ENCODE results near the gene INHA.

INHA gene

DNA sequence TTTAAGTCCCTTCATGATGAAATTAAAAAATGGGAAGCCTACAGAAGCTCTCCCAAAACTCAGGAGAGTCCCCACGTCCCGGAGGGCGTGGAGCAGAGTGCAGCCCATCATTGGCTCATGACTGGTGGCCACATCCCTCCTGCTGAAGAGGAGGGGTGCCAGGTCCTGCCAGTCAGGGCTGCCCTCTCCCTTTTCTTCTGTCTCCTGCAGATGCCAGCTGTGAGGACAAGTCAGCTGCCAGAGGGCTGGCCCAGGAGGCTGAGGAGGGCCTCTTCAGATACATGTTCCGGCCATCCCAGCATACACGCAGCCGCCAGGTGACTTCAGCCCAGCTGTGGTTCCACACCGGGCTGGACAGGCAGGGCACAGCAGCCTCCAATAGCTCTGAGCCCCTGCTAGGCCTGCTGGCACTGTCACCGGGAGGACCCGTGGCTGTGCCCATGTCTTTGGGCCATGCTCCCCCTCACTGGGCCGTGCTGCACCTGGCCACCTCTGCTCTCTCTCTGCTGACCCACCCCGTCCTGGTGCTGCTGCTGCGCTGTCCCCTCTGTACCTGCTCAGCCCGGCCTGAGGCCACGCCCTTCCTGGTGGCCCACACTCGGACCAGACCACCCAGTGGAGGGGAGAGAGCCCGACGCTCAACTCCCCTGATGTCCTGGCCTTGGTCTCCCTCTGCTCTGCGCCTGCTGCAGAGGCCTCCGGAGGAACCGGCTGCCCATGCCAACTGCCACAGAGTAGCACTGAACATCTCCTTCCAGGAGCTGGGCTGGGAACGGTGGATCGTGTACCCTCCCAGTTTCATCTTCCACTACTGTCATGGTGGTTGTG, 2.6 kb downstream of the INHA start:
- DNase-seq (ENCODE audit: low read depth in 2 of 2) = no peak

DNA sequence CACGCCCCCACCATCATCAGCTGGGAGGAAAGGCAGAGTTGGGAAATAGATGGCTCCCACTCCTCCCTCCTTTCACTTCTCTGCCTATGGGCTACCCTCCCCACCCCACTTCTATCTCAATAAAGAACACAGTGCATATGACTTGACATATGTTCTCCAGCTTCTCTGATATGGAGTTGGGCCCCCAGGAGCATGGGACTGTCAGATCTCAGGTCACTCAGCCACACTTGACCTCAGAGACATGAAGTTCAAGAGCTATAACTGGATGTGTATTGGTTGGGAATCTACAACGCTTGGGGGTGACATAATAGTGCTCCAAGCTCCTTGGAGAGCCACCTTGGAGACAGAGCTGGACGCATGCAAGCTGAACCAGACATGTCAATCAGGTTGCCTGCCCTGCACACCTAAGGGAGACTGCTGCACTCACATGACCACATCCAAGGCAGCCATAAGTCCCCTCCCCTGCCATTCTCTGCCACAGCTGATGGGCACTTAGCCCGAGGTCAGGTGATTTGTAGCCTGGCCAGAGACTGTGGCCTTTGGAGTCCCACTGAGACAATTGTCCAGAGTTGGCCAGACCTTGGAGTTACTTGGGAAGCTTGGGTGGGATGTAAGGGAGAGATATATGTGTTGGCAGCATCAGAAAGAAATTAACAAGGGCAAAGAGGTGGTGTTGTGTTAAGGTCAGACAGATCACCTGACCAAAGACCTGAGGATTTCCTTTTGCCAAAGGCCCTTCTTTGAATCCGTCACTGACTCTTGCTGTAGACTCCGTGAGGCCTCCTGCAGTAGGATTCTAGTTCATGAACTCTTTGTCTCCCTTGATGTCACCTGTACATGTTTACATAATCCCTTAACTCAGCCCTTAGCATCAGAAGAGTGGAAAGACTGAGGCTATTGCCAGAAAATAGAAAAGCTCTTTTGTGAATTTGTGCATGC, 3.7 kb downstream of the INHA start:
- no peak for DNase-seq (ENCODE audit: low read depth in 2 of 2)

DNA sequence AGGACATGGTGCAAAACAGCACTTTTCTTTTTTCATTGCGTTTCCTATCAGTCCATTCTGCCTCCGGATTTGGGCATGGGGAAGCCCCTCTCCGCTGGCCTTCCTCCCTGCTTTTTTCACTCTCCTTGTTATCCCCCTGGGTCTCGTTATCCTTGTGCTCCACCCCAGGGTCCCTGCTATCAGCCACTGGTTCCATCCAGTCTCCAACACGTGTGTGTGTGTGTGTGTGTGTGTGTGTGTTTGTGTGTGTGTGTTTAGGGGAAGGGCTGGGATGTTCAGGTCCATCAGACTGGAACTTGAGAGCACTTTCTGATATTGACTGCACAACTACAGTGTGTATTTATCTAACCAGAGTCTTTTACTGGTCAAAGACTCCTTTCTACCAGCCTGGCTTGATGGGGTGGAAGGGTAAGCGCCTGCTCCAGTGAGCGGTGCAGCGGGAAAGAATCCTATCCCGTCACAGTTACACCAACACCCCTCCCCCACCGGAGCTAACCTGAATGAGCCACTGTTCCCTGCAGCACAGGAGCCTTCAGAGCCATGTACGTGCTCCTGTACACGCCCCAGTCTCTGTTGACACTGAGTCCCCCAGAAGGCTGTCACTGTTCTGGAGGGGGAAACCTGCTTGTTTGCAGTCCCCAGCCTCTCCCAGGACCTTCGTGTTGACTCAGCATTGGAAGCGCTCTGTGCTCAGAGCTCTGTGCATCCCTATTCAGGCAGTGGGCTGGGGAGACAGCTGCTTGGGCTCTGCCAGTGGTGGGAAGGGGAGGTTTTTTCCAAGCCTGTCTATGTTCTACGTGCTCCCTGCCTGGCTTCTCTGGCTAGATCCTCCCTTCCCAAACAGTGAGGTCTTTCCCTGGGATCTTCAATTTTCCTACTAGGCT, 4.6 kb downstream of the INHA start:
- no peak for DNase-seq (ENCODE audit: low read depth in 2 of 2)

DNA sequence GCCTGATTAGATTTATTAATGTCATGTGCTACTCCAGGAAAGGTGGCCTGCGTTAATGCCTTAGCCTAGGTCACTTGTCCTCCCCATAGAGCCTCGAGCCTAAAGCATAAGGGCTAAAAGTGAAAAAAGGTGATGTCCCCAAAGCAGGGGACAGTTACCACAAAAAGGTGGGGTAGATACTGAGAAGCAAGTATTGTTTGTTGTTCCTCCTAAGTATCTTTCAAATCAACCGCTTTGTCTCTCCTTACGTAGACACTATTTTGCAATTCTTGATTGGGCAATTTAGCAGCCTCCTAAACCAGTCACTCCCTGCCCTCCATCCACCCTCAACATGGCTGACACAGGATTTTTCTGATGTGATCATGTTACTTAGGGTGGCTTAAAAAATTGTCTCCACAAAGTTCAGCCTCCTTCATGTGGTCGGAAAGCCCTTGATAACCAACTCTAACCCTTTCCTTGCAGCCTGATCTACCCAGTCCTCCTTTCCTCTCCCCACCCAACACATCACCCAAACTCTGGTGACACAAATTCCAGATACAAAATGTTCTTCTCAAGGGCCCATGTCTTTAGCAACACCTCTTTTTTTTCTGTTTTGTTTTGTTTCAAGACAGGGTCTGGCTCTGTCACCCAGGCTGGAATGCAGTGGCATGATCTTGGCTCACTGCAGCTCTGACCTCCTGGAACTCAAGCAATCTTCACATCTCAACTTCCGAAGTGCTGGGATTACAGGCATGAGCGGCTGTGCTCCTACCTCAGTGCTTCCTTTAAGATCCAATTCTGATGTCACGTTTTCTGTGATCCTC, 6.9 kb downstream of the INHA start:
- DNase-seq (ENCODE audit: low read depth in 2 of 2) = no peak

DNA sequence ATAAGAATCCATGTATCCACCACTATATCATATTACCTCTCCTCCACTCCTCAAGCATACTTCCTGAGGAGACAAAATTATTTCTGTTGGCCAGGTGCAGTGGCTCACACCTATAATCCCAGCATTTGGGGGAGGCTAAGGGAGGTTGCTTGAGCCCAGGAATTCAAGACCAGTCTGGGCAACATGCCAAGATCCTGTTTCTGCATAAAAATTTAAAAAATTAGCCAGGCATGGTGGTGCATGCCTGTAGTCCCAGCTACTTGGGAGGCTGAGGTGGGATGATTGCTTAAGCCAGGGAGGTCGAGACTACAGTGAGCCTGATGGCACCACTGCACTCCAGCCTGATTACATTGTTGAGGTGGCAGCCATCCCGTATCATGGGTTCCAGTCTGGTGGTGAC, 9.2 kb downstream of the INHA start:
- DNase-seq (ENCODE audit: low read depth in 2 of 2) = no peak

DNA sequence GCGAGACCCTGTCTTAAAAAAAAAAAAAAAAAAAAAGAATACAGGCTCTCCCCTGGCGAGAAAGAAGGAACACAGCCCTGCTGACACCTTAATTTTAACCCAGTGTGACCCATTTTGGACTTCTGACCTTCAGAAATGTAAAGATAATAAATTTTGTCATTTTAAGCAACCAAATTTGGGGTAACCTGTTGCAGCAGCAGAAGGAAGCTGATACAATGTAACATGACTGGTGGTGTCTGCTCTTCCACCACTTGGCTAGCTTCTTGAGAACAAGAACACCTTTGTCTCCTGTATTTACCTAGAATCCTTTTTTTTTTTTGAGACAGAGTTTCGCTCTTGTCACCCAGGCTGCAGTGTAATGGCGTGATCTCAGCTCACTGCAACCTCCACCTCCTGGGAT, 19.0 kb downstream of the INHA start:
- no peak for DNase-seq (ENCODE audit: low read depth in 2 of 2)

DNA sequence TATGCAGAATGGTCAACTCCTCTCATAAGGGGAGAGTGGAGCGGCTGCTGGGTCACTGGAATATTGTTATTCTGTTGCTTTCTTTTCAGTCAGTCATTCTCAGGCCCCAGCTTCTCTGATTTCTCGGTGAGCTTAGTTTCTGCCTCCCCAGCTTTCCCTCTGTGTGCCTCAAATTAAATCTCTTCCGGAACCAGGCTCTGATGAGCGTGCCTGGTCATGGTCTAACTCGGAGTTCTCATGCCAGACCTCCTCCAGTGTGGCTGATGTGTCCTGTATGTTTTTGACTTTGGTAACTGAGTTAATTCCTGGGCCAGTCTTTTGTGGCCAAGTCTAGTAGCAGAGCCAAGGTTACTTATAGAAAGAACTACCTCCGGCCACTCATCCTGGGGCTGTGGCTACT, 20.6 kb downstream of the INHA start:
- DNase-seq (ENCODE audit: low read depth in 2 of 2) = no peak

DNA sequence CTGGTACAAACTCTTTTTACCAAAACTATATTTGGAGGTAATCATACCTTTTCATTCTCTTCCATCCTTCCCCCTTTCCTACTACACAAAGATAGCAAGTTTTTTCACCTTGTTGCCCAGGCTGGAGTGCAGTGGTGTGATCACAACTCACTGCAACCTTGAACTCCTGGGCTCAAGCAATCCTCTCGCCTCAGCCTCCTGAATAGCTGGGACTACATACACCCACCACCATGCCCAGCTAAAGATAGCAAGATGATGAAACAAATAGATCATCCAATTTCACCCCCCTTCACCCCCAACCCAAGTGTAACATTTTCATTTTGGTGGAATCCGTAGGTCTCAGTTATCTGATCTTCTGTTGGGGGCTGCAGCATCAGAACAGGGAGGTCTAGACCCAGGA, 21.0 kb downstream of the INHA start:
- DNase-seq (ENCODE audit: low read depth in 2 of 2) = no peak

DNA sequence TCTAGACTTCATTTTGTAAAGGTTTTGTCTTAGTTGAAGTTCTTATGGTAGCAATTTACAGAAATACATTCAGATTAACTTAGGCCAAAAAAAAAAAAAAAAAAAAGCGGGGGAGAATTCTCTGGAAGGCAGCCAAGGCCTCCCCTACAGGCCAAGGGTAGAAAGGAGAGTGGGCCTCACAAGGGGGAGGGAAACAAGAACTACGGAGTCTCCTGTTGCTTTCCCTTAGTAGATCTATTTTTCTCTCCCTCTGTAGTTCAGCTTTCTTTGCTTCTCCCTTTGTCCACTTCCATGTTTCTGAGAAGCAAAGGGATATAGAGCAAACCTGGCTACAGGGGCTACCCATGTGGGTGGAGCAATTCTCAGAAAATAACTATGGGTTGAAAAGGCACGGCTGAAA, 23.1 kb downstream of the INHA start:
- DNase-seq (ENCODE audit: low read depth in 2 of 2) = no peak

DNA sequence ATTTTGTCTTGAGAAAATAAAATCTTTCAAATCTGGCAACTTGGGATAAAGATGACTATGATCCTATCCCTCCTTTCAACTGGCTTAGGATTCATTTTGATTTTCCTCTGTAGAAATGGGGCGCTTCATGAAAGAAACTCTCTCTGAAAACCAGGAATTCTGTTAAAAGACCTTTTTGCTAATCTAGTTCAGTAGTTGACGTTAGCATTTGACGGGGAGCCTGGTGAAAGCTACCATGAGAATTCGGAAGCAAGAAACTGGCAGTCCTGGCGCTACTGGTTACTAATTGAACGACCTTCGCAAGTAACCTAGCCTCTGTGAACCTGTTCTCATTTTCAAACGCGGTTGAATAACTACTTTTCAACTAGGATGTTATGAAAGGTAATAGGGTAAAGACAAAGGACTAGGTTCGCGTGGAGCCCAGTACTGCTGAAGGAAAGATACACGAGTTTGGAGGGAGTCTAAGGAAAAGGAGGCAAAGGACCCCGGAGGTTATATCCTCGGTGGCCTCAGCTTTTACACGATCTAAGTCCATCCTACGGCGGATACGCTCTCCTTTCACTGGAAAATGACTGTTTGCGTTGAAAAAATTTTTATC, 24.9 kb downstream of the INHA start:
- no peak for DNase-seq (ENCODE audit: low read depth in 2 of 2)

DNA sequence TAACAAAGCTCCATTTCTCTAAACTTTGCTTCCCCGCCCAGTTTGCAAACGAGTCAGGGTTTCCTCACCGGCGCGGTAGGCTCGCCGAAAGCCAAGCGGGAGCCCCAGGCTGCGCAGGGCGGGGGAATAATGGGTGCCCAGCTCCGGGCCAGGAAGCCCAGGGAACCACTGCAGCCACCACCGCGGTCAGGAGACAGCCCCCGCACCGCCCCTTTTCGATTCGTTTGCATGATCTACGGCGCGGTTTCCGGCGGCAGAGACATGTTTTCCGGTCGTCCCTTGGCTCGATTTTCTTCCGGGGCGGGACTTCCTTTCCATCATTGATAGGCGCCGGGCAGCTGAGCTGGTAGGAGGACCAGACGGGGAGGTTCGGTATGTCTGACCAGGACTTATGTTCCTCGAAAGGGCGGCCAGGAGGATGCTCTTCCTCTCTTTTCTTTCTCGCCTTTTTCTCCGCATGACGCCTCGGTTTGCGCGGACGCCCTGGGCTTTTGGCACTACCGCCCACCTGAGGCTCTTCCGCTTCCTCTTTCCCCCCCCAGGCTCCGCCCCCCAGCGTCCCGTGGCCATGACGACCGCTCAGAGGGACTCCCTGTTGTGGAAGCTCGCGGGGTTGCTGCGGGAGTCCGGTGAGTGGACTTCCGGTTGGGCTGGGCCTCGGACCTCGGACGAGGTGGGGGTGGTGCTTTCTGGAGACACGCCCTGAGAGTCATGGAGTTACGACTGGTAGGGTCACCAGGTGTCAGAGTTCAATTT, 25.6 kb downstream of the INHA start, which contains the start of gene STK11IP:
TSS of gene STK11IP (plus strand) at position 306 of the 756 bp plus-strand sequence. CDS start at position 569, 263 bp downstream.
- DNase-seq (ENCODE audit: low read depth in 2 of 2) = peak; percentile 82 to 88

DNA sequence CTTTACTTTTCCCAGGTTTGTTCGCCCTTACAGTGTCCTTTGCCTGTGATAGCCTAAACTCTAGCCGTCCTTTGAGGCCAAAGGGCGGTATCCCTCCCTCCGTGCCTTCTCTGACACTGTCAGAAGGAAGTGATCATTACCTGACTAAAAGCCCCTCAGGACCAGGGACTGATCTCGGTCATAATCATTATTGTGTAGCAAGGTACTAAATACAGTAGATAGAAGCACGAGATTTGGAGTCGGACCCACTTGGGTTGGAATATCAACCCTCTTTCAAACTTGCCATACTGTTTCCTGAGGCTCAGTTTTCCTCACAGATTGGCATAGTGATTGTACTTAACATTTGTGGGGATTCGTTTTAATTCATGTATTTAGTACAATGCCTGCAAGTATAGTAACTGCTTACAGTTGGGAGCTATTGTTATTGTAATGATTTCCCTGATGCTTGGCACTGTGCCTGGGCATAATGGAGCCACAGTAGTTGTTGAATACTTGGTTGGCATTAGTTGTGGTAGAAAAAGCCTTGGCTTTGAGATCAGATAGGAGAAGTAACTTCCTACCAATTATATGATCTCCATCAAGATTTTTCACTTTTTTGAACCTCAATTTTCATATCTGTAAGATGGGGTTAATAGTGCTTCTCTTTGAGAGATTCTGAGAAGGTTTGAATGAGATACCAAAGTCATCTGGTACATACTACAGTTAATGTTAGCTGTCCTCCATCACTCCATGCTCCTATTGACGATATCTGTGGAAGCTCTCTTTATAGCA, 26.4 kb downstream of the INHA start:
- DNase-seq (ENCODE audit: low read depth in 2 of 2) = no peak

DNA sequence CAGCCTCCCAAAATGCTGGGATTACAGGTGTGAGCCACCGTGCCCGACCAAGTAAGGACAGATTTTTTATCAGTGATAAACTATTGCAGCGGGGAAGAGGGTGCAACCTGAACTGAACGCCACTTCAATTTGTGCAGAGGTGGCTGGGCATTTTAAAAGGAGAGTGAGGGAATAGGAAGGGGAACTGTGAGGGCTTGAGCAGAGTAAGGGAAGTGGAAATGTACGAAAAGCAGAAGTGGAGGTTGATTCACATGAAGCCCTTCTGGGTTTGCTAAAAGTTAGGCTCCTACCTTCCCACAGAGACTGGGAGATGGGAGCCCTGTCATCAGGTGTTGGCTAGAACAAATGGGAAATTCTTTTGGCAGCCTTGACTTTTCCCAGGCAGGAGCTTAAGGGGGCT, 31.7 kb downstream of the INHA start:
- DNase-seq (ENCODE audit: low read depth in 2 of 2) = no peak

DNA sequence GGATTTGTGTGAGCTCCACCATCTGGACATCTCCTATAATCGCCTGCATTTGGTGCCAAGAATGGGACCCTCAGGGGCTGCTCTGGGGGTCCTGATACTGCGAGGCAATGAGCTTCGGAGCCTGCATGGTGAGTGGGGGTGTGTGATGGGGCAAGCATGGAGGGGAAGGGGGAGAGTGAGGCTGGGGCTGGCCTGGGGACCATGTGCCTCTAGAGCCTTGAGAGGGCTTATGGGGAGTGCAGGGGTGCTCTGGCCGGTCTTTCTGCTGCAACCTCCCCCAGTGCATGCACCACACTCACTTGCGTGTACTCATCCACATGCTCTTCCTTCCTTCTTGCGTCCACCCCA, 33.5 kb downstream of the INHA start:
- no peak for DNase-seq (ENCODE audit: low read depth in 2 of 2)

DNA sequence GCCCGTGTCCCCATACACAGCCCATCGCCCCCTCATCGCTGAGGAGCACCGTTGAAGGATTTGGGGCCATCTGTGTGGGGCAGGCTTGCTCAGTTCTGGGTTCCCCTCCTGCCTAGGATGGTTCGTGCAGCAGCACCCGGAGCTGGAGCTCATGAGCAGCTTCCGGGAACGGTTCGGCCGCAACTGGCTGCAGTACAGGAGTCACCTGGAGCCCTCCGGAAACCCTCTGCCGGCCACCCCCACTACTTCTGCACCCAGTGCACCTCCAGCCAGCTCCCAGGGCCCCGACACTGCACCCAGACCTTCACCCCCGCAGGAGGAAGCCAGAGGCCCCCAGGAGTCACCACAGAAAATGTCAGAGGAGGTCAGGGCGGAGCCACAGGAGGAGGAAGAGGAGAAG, 35.8 kb downstream of the INHA start:
- no peak for DNase-seq (ENCODE audit: low read depth in 2 of 2)

DNA sequence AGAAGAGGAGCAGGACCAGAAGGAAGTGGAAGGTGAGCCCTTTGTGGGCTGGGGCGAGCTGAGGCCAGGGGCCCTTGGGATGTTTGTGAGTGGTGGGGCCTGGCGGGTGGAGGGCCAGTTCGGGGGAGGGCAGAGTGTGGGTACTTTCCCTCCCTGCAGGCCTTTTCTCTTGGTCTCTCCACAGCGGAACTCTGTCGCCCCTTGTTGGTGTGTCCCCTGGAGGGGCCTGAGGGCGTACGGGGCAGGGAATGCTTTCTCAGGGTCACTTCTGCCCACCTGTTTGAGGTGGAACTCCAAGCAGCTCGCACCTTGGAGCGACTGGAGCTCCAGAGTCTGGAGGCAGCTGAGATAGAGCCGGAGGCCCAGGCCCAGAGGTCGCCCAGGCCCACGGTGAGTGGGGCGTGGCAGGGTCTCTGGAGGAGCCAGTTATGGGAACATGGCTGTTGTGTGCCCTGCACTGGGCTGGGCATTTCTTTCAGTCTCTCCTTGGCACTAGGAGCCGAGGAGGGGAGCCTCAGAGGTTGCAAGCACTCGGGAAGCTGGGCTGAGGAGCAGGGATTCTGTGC, 36.4 kb downstream of the INHA start:
- DNase-seq (ENCODE audit: low read depth in 2 of 2) = no peak

DNA sequence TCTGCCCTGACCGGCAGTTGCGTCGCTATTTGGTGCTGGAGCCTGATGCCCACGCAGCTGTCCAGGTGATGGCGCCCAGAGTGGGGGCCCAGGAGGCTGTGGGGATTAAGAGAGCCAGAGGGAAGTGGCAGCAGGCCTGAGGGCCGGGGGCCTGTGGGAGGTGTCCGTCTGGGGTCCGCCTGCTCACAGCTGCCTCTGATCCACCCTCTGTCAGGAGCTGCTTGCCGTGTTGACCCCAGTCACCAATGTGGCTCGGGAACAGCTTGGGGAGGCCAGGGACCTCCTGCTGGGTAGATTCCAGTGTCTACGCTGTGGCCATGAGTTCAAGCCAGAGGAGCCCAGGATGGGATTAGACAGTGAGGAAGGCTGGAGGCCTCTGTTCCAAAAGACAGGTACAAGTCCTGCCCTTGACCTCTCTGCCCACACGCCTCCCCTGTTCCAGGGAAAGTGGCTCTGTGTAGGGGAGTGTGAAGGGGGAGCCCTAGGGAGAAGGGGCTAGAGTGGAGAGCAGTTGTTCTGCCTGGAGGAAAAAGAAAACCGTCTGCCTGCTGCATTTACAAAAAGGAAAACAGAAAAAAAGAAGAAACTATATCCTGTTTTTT, 37.1 kb downstream of the INHA start:
- no peak for DNase-seq (ENCODE audit: low read depth in 2 of 2)

DNA sequence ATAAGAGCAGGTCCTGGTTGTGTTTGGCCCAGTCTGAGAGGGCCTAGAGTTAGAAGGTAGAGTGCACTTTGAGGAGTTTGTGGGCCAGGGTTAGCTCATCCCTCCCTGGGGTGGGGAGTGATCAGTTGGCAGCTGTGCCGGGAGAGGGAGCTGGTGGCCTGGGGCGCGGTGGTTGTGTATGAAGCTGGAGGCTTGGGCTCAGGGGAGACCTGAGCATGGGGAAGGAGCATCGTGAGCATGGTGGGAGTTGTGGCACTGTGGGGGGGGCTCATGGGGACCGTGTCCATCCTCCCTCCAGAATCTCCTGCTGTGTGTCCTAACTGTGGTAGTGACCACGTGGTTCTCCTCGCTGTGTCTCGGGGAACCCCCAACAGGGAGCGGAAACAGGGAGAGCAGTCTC, 39.2 kb downstream of the INHA start:
- DNase-seq (ENCODE audit: low read depth in 2 of 2) = no peak
